Cardiac muscle cell (in vitro differentiated cells and primary cell): Measurements from ENCODE around the gene ZCCHC8. TPM values are rescaled to one million over a fixed set of nuclear protein-coding genes. Genes with fewer than 3 reads are reported as not detected.
"Not testable (repeated sequence)": the region's sequence is repeated elsewhere in the genome, so short reads cannot be mapped to it uniquely, and the experiment has no call there.

Experiments used
- DNase-seq, 2 donors: peaks; one replicate each; pipeline versions ENCODE4 v3.0.0 to v3.0.0-alpha.2; 2010 to 2017; ENCODE audit warnings: low read depth in 1 of 2, low spot score in 1 of 2
- H3K27ac ChIP-seq: fragments of 200-600 bp; sonication (generic); 2 replicates; pipeline ENCODE4 v1.5.1; 2016
- H3K27me3 ChIP-seq: fragments of 200-600 bp; sonication (generic); 2 replicates; pipeline ENCODE4 v1.6.0; 2016; ENCODE audit warnings: control low read depth
- H3K36me3 ChIP-seq: fragments of 200-600 bp; sonication (generic); 2 replicates; pipeline ENCODE4 v1.5.1; 2016; ENCODE audit warnings: control low read depth
- H3K4me1 ChIP-seq: fragments of 200-600 bp; sonication (generic); 2 replicates; pipeline ENCODE4 v1.8.1; 2017; ENCODE audit warnings: low read depth, mild to moderate bottlenecking, mixed run types
- H3K4me3 ChIP-seq: fragments of 200-600 bp; sonication (generic); 2 replicates; pipeline ENCODE4 v1.5.1; 2016; ENCODE audit warnings: mild to moderate bottlenecking
- H3K9me3 ChIP-seq: fragments of 200-600 bp; sonication (generic); 2 replicates; pipeline ENCODE4 v1.5.1; 2017; ENCODE audit warnings: low read depth, mild to moderate bottlenecking, control low read depth
- CTCF ChIP-seq: IDR thresholded peaks from 2 replicates; pipeline ENCODE4 v1.5.1; 2012; ENCODE audit warnings: low read depth, mild to moderate bottlenecking, low read length
- polyA plus RNA-seq: library from polyadenylated mRNA; unstranded; fragments of >200 nt; fragmentation: Nextera tagmentation; extraction: Ambion mirVana; gene quantifications from 2 replicates; pipeline ENCODE4 v1.2.1, GENCODE V29; 2016
- total RNA-seq: library from RNA; depleted of rRNA; stranded (reverse); fragments of >200 nt; gene quantifications from 2 replicates; pipeline ENCODE4 v1.2.3, GENCODE V29; 2016

The ZCCHC8 gene
- total and polyA plus RNA-seq, 2 experiments from 2014 or later: 17.9 to 21.8 TPM

GRCh38 chr12:122501489-122501989, 807 bp upstream of the ZCCHC8 start:
- DNase-seq: no peak
- Histone ChIP-seq H3K4me1 (peaks cover 10% of the 10 kb centered on the region), H3K27me3 (no peaks in the 10 kb centered on the region), H3K27ac (peak overlapping the region; percentile 98), H3K4me3 (no peak overlapping the region), H3K36me3 (peaks cover 42% of the 10 kb centered on the region), H3K9me3 (no peaks in the 10 kb centered on the region)
- TF ChIP-seq CTCF: no peak

DNA sequence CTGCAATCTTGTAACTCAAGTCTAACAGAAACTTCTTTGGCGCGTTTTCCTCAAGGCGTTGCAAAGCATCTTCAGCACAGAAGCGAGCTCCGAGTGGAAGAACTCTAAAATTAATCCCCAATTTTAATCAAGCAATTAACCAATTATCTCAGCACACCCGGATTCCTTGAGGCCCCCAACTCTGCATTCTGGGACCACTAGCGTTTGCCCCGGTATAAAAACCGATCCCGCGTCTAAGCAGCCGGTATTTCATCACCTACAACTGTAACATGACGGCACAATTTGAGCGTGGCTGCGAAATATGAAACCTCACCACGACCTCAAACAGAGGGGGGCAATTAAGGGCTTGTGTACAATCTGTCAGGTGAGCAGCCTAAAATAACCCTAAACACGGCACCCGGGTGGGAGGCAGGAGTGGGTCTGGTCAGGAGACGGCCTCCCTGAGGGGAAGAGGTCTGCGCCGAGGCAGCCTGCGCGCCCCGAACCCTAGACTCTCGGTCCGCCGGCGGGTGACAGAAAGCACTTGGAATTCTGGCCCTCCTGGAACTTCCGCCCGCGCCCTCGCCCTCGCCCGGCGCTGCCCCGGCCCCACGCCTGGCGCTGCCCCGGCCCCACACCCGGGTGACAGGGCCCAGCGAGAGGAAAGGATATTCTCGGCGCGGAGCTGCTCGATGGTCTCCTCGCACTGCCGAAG, 594 bp downstream of the ZCCHC8 start:
- H3K36me3 ChIP-seq: peaks cover 31% of the 10 kb centered on the region
- H3K27me3 ChIP-seq: no peaks in the 10 kb centered on the region
- no peaks in the 10 kb centered on the region for H3K9me3 ChIP-seq
- peak overlapping the region; percentile 67 for H3K4me3 ChIP-seq
- peak overlapping the region; percentile 98 for H3K27ac ChIP-seq
- no peak for TF ChIP-seq CTCF
- peaks cover 10% of the 10 kb centered on the region for H3K4me1 ChIP-seq
- peak in 1 of 2 donors; percentile 70 for DNase-seq

DNA sequence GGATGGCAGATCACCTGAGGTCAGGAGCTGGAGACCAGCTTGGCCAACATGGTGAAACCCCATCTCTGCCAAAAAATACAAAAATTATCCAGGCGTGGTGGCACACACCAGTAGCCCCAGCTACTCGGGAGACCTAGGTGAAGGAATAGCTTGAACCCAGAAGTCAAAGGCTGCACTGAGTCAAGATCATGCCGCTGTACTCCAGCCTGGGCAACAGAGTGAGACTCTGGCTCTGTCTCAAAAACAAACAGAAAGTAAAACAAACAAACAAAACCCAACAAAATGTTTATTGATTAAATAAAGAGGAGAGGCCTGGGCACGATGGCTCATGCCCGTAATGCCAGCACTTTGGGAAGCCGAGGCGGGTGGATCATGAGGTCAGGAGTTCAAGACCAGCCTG, 5.5 kb downstream of the ZCCHC8 start:
- Histone ChIP-seq H3K27ac (no peak overlapping the region), H3K27me3 (no peaks in the 10 kb centered on the region), H3K36me3 (peaks cover 35% of the 10 kb centered on the region), H3K9me3 (no peaks in the 10 kb centered on the region), H3K4me3 (no peak overlapping the region), H3K4me1 (peaks cover 10% of the 10 kb centered on the region)
- no peak for DNase-seq
- no peak for TF ChIP-seq CTCF

- peaks cover 51% of the 10 kb centered on the region for H3K36me3 ChIP-seq
- not testable (repeated sequence) for H3K4me3 ChIP-seq, H3K4me1 ChIP-seq, H3K27ac ChIP-seq, H3K27me3 ChIP-seq, H3K9me3 ChIP-seq, DNase-seq
Observed at GRCh38 chr12:122493222-122493621, 7.5 kb downstream of the ZCCHC8 start.

- Histone ChIP-seq H3K27me3 (no peaks in the 10 kb centered on the region), H3K4me3 (no peak overlapping the region), H3K9me3 (no peaks in the 10 kb centered on the region), H3K36me3 (peaks cover 57% of the 10 kb centered on the region), H3K4me1 (no peaks in the 10 kb centered on the region), H3K27ac (no peak overlapping the region)
- DNase-seq: no peak
- no peak for TF ChIP-seq CTCF
Observed at GRCh38 chr12:122491991-122492390, 8.7 kb downstream of the ZCCHC8 start.

DNA sequence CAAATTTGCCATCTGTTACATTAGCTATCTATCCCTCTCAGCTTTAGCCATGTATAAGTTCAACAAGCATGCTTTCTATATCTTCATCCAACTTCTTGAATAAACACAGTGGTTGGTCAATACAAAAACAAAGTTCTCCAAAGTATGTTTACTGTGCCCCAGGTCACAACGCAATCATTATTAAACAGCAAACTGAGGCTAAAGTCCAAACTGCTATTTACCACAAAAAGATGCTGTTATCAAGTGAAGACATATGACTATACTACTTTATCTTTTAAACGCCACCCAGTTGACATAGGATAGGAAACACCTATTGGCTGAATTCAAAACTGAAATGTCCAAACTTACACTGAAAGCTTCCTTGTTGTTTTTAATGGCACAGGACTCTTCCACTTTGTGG, 11.7 kb downstream of the ZCCHC8 start:
- H3K4me1 ChIP-seq: no peaks in the 10 kb centered on the region
- no peak overlapping the region for H3K27ac ChIP-seq
- H3K27me3 ChIP-seq: no peaks in the 10 kb centered on the region
- no peak for DNase-seq
- H3K4me3 ChIP-seq: no peak overlapping the region
- peaks cover 56% of the 10 kb centered on the region for H3K36me3 ChIP-seq
- no peak for TF ChIP-seq CTCF
- no peaks in the 10 kb centered on the region for H3K9me3 ChIP-seq

GRCh38 chr12:122487807-122488206, 12.9 kb downstream of the ZCCHC8 start:
- peaks cover 65% of the 10 kb centered on the region for H3K36me3 ChIP-seq
- not testable (repeated sequence) for DNase-seq

More at GRCh38 chr12:122487807-122488206, 12.9 kb downstream of the ZCCHC8 start:
- not testable (repeated sequence) for H3K4me1 ChIP-seq, H3K9me3 ChIP-seq, H3K4me3 ChIP-seq, H3K27ac ChIP-seq, H3K27me3 ChIP-seq
